ENCODE measurements around the gene ALDH1L1. TPM values are rescaled to one million over a fixed set of nuclear protein-coding genes. Genes with fewer than 3 reads are reported as not detected.

Gene ALDH1L1
- total RNA-seq, 1 donor from 2014 or later: 1.5 TPM

DNA sequence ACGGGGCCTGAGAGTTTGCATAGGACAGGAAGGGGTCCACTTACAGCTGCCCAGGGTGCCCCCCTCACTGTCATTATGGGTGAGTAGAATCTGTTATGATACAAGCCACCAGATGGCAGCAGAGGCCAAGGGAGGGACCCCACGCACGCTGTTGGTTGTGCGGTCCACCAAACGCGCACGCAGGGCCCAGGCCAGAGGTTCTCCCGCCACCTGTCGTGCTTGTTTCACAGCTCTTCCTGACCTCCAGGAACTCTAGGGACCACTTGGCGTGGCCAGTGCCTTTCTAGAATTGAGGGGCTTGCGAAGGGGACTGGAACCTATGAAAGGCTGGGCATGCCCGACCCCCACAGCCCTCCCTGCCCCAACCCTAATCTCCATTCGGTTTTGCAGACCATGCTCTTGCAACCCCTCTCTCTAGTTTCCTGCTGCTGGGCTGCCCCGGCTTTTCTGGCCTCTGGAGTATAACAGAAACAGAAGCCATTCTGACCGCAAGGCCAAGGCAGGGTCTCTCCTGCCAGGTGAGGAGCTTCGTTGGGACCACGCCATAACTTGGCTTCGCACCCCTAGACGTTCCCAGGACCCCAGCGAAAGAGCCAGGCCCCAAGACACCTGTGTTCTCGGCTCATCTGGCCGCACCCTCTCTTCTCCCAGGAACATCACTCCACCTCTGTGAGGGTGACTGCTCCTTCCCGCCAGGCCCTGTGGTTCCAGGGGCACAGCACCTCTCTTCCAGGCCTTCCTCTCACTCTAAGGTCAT, 46.0 kb downstream of the ALDH1L1 start:
- Mint-ChIP-seq H3K36me3 (ENCODE audit: unreplicated experiment) (no peaks in the 10 kb centered on the region), H3K9me3 (ENCODE audit: unreplicated experiment) (no peaks in the 10 kb centered on the region), H3K27me3 (ENCODE audit: unreplicated experiment) (peaks cover 14% of the 10 kb centered on the region), H3K4me1 (ENCODE audit: unreplicated experiment) (no peaks in the 10 kb centered on the region), H3K4me3 (ENCODE audit: unreplicated experiment) (no peak overlapping the region), H3K27ac (ENCODE audit: unreplicated experiment) (no peak overlapping the region)
- peak; percentile 88 for DNase-seq (ENCODE audit: extremely low spot score, unreplicated experiment)
- TF ChIP-seq, protein P1, sequence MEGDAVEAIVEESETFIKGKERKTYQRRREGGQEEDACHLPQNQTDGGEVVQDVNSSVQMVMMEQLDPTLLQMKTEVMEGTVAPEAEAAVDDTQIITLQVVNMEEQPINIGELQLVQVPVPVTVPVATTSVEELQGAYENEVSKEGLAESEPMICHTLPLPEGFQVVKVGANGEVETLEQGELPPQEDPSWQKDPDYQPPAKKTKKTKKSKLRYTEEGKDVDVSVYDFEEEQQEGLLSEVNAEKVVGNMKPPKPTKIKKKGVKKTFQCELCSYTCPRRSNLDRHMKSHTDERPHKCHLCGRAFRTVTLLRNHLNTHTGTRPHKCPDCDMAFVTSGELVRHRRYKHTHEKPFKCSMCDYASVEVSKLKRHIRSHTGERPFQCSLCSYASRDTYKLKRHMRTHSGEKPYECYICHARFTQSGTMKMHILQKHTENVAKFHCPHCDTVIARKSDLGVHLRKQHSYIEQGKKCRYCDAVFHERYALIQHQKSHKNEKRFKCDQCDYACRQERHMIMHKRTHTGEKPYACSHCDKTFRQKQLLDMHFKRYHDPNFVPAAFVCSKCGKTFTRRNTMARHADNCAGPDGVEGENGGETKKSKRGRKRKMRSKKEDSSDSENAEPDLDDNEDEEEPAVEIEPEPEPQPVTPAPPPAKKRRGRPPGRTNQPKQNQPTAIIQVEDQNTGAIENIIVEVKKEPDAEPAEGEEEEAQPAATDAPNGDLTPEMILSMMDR (IDR thresholded peaks at IDR 0.05): peak; percentile 88

DNA sequence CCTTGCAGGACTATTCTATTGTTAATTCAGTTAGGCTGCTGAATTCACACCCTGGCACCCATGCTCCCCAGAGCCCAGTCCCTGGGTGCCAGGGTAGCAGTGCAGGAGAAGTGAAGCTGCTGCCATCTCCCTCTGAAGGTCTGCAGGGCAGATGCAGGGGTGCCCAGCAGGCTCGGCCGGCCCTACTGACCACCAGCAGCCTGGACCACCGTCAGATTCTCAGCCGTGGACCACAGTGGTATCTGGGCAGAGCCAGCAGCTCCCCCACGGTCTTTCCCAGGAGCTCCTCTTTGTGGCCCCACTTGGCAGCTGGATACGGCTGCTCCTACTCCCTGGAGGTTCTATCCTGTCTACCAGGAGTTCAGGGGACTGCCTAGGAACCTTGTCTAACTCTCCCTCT, 46.8 kb downstream of the ALDH1L1 start:
- H3K4me1 Mint-ChIP-seq (ENCODE audit: unreplicated experiment): no peaks in the 10 kb centered on the region

DNA sequence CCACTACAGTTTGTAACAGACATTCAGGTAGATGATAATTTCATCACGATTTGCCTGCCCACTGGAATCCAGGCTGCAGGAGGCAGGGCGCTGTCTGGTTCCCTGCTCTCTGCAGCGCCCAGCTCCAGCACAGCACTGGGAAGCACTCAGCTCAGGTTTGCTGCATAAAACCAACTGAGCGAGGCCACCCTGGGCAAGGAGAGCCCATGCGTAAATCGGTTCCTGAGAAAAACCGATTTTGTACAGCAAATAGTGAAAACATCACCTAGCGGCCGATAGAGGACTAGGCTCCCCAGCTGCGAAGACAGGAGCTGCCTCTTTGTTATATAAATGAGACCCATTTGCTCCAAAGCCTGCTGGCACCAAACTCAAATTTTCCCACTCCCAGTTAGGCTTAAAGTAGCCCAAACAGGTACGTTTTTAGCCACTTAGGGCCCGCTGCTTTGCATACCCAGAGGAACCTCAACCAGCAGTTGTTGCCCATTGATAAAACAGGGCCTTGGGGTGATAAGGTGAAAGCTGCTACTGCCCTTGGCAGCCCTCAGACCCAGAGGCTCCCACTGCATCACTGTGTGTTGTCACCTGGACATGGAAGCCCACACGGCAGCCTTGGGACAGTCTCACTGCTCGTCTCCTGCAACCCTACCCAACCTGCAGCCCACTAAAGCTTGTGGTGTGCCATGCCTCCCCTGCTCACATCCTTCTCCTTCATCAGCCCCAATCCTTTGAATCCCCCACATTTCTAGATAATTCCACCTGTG, 47.5 kb downstream of the ALDH1L1 start:
- H3K36me3 Mint-ChIP-seq (ENCODE audit: unreplicated experiment): no peaks in the 10 kb centered on the region
- H3K27me3 Mint-ChIP-seq (ENCODE audit: unreplicated experiment): peaks cover 3% of the 10 kb centered on the region
- TF ChIP-seq, protein P1 (IDR thresholded peaks at IDR 0.05): peak; percentile 51
- H3K4me1 Mint-ChIP-seq (ENCODE audit: unreplicated experiment): no peaks in the 10 kb centered on the region
- DNase-seq (ENCODE audit: extremely low spot score, unreplicated experiment): peak; percentile 76
- no peak overlapping the region for H3K27ac Mint-ChIP-seq (ENCODE audit: unreplicated experiment)
- no peak overlapping the region for H3K4me3 Mint-ChIP-seq (ENCODE audit: unreplicated experiment)
- no peaks in the 10 kb centered on the region for H3K9me3 Mint-ChIP-seq (ENCODE audit: unreplicated experiment)

More for the DNA sequence above, 46.8 kb downstream of the ALDH1L1 start:
- no peaks in the 10 kb centered on the region for H3K36me3 Mint-ChIP-seq (ENCODE audit: unreplicated experiment)
- H3K9me3 Mint-ChIP-seq (ENCODE audit: unreplicated experiment): no peaks in the 10 kb centered on the region
- H3K27ac Mint-ChIP-seq (ENCODE audit: unreplicated experiment): no peak overlapping the region
- DNase-seq (ENCODE audit: extremely low spot score, unreplicated experiment): peak; percentile 63
- TF ChIP-seq, protein P1 (IDR thresholded peaks at IDR 0.05): no peak
- H3K4me3 Mint-ChIP-seq (ENCODE audit: unreplicated experiment): no peak overlapping the region
- H3K27me3 Mint-ChIP-seq (ENCODE audit: unreplicated experiment): peaks cover 6% of the 10 kb centered on the region

DNA sequence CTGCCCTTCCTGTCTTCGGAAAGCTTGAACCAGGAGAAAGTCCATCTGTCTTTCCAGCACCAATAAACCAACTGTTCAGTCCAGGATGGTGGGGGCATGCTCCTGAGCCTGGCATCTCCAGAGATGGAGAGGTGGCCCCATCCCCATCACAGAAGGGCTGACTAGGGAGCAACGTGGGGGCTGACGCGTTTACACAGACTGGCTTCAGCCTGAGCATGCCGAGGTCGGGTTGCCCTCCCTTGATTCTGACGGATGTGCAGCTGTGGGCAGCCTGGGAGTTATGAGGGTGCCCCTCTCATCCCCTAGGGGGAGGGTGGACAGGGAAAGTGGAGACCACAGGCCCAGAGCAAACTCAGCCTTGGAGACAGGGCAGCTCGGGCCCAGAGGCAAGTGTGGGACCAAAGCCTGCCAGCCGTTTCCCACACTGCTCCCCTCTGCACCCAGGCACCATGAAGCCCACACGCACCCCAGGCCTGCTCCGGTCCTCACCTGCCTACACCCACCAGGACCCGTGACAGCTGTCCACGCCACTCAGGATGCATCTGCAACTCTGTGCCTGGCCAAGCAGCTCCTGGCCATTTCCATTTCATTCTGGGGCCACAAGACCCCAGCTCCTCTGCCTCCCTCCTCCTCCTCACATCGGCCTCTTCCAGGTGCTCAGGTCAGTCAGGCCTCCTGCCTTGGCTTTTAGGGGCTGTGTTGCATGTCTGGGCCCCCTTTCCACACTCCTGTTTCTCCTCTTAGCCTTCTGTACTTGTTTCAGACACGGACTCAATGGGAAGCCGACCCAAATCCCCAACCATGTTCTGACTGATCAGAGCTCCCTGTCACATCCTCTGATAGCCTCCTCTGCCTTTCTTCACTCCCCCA, 48.3 kb downstream of the ALDH1L1 start:
- DNase-seq (ENCODE audit: extremely low spot score, unreplicated experiment): peak; percentile 73
- Mint-ChIP-seq H3K36me3 (ENCODE audit: unreplicated experiment) (no peaks in the 10 kb centered on the region), H3K4me3 (ENCODE audit: unreplicated experiment) (no peak overlapping the region), H3K4me1 (ENCODE audit: unreplicated experiment) (no peaks in the 10 kb centered on the region), H3K27me3 (ENCODE audit: unreplicated experiment) (peaks cover 3% of the 10 kb centered on the region), H3K9me3 (ENCODE audit: unreplicated experiment) (no peaks in the 10 kb centered on the region), H3K27ac (ENCODE audit: unreplicated experiment) (no peak overlapping the region)
- TF ChIP-seq, protein P1 (IDR thresholded peaks at IDR 0.05): no peak

Measured in osteocyte (in vitro differentiated cells).